H9 (cell line): Measurements from ENCODE around the gene BRINP2. TPM values are rescaled to one million over a fixed set of nuclear protein-coding genes. Genes with fewer than 3 reads are reported as not detected.
A peak's percentile ranks its signal among the peaks of the same experiment; 100 is the strongest.

Experiments
- DNase-seq: peaks from one replicate; pipeline ENCODE4 v3.0.0-alpha.2; 2017
- H2AFZ ChIP-seq: one replicate; pipeline ENCODE4 v1.6.1; 2013; ENCODE audit warnings: mild to moderate bottlenecking, low read length, control low read depth, moderate library complexity
- H2AK5ac ChIP-seq: 2 replicates; pipeline ENCODE4 v1.6.1; 2013; ENCODE audit warnings: low read length, control low read depth, mixed read lengths; ENCODE audit not compliant: insufficient read length
- H2BK120ac ChIP-seq: one replicate; pipeline ENCODE4 v1.6.1; 2013; ENCODE audit warnings: low read depth, mild to moderate bottlenecking, low read length, control low read depth, inconsistent platforms; ENCODE audit not compliant: poor library complexity, severe bottlenecking
- H2BK12ac ChIP-seq: 2 replicates; pipeline ENCODE4 v1.6.1; 2013; ENCODE audit warnings: low read length, control low read depth, mixed read lengths, low read depth; ENCODE audit not compliant: insufficient read length
- H2BK15ac ChIP-seq: 2 replicates; pipeline ENCODE4 v1.6.1; 2013; ENCODE audit warnings: low read depth, low read length, control low read depth
- H2BK20ac ChIP-seq: one replicate; pipeline ENCODE4 v1.6.1; 2013; ENCODE audit warnings: low read depth, mild to moderate bottlenecking, low read length, control low read depth, inconsistent platforms; ENCODE audit not compliant: poor library complexity, severe bottlenecking
- H2BK5ac ChIP-seq: 2 replicates; pipeline ENCODE4 v1.6.1; 2013; ENCODE audit warnings: low read length, control low read depth, mixed read lengths; ENCODE audit not compliant: insufficient read length
- H3K14ac ChIP-seq: 2 replicates; pipeline ENCODE4 v1.6.1; 2013; ENCODE audit warnings: low read length, control low read depth; ENCODE audit not compliant: insufficient read depth
- H3K18ac ChIP-seq: 2 replicates; pipeline ENCODE4 v1.6.1; 2013; ENCODE audit warnings: low read depth, mild to moderate bottlenecking, mixed read lengths, low read length, control low read depth; ENCODE audit not compliant: insufficient read length
- H3K23ac ChIP-seq: 2 replicates; pipeline ENCODE4 v1.6.1; 2013; ENCODE audit warnings: low read length, control low read depth, mixed read lengths, low read depth; ENCODE audit not compliant: insufficient read length
- H3K23me2 ChIP-seq: 2 replicates; pipeline ENCODE4 v1.6.1; 2013; ENCODE audit warnings: low read depth, mild to moderate bottlenecking, mixed read lengths, low read length, control low read depth; ENCODE audit not compliant: insufficient read length, poor library complexity, severe bottlenecking
- H3K27ac ChIP-seq: 2 replicates; pipeline ENCODE4 v1.5.1; 2013; ENCODE audit warnings: low read length, control low read depth, mixed read lengths, low read depth; ENCODE audit not compliant: insufficient read length
- H3K27me3 ChIP-seq: 2 replicates; pipeline ENCODE4 v1.6.1; 2013; ENCODE audit warnings: low read length, control low read depth, inconsistent platforms; ENCODE audit not compliant: insufficient read depth
- H3K4ac ChIP-seq: 2 replicates; pipeline ENCODE4 v1.6.1; 2013; ENCODE audit warnings: low read depth, mild to moderate bottlenecking, control low read depth, inconsistent platforms, low read length, moderate library complexity
- H3K4me1 ChIP-seq: 2 replicates; pipeline ENCODE4 v1.6.1; 2013; ENCODE audit warnings: low read length, control low read depth, inconsistent platforms; ENCODE audit not compliant: insufficient read depth
- H3K4me2 ChIP-seq: 2 replicates; pipeline ENCODE4 v1.6.1; 2013; ENCODE audit warnings: low read length, control low read depth, mixed read lengths; ENCODE audit not compliant: insufficient read length, insufficient read depth
- H3K56ac ChIP-seq: 2 replicates; pipeline ENCODE4 v1.6.1; 2013; ENCODE audit warnings: low read depth, mild to moderate bottlenecking, mixed read lengths, low read length, control low read depth; ENCODE audit not compliant: insufficient read length
- H3K79me1 ChIP-seq: 2 replicates; pipeline ENCODE4 v1.6.1; 2013; ENCODE audit warnings: low read depth, mild to moderate bottlenecking, moderate library complexity, low read length, control low read depth, inconsistent platforms; ENCODE audit not compliant: insufficient read depth, poor library complexity, severe bottlenecking
- H3K79me2 ChIP-seq: 2 replicates; pipeline ENCODE4 v1.6.1; 2013; ENCODE audit warnings: low read length, control low read depth, inconsistent platforms; ENCODE audit not compliant: insufficient read depth
- H3K9ac ChIP-seq: 2 replicates; pipeline ENCODE4 v1.6.1; 2013; ENCODE audit warnings: low read length, control low read depth, mixed read lengths; ENCODE audit not compliant: insufficient read length; ENCODE audit errors: extremely low read depth
- H3K9me3 ChIP-seq: one replicate; pipeline ENCODE4 v1.6.1; 2013; ENCODE audit warnings: low read depth, low read length, inconsistent platforms; ENCODE audit not compliant: control insufficient read depth
- H3T11ph ChIP-seq: one replicate; pipeline ENCODE4 v1.6.1; 2013; ENCODE audit warnings: mild to moderate bottlenecking, low read length, control low read depth, inconsistent platforms
- H4K20me1 ChIP-seq: one replicate; pipeline ENCODE4 v1.6.1; 2013; ENCODE audit not compliant: control insufficient read depth, insufficient read length, insufficient read depth
- H4K5ac ChIP-seq: 2 replicates; pipeline ENCODE4 v1.6.1; 2013; ENCODE audit warnings: low read depth, mild to moderate bottlenecking, mixed read lengths, low read length, control low read depth; ENCODE audit not compliant: insufficient read length
- H4K8ac ChIP-seq: replicated peaks from 2 replicates; pipeline ENCODE4 v1.6.1; 2013; ENCODE audit warnings: low read length, control low read depth, mixed read lengths, low read depth; ENCODE audit not compliant: insufficient read length
- H4K91ac ChIP-seq: 2 replicates; pipeline ENCODE4 v1.6.1; 2013; ENCODE audit warnings: low read depth, mild to moderate bottlenecking, moderate library complexity, mixed read lengths, low read length, control low read depth; ENCODE audit not compliant: insufficient read length
- H3K27ac Mint-ChIP-seq, 3 experiments: 2 replicates in 2 of 3; 3 replicates in 1 of 3; pipeline ENCODE4 v1.8.0; 2020 to 2021; ENCODE audit warnings: mixed read lengths in 3 of 3, mild to moderate bottlenecking in 1 of 3, moderate library complexity in 1 of 3
- H3K27me3 Mint-ChIP-seq: 2 replicates; pipeline ENCODE4 v1.8.0; 2021; ENCODE audit warnings: low read depth, mild to moderate bottlenecking, moderate library complexity, mixed read lengths
- H3K36me3 Mint-ChIP-seq, 3 experiments: 2 replicates in 2 of 3; 3 replicates in 1 of 3; pipeline ENCODE4 v1.8.0; 2020 to 2021; ENCODE audit warnings: low read depth in 3 of 3, mixed read lengths in 3 of 3; ENCODE audit not compliant: insufficient read depth in 1 of 3
- H3K4me1 Mint-ChIP-seq, 2 experiments: 2 replicates each; pipeline ENCODE4 v1.8.0; 2020; ENCODE audit warnings: mixed read lengths in 2 of 2
- H3K4me3 Mint-ChIP-seq, 2 experiments: 2 replicates in 1 of 2; 3 replicates in 1 of 2; pipeline ENCODE4 v1.8.0; 2020 to 2021; ENCODE audit warnings: mild to moderate bottlenecking in 2 of 2, mixed read lengths in 2 of 2, moderate library complexity in 1 of 2
- H3K9me3 Mint-ChIP-seq, 2 experiments: 2 replicates in 1 of 2; 3 replicates in 1 of 2; pipeline ENCODE4 v1.8.0; 2020; ENCODE audit warnings: mild to moderate bottlenecking in 2 of 2, mixed read lengths in 2 of 2, moderate library complexity in 1 of 2
- WGBS: extraction: QIAGEN DNeasy Blood & Tissue Kit; methylation state at CpG from one replicate; pipeline ENCODE4 v1.1.7; 2013; ENCODE audit warnings: missing lambda C conversion rate, low lambda C conversion rate, mixed read lengths; ENCODE audit not compliant: insufficient read length; ENCODE audit errors: extremely low coverage; 5-methylcytosine and 5-hydroxymethylcytosine counted together
- total RNA-seq: library from RNA; stranded (reverse); gene quantifications from 2 replicates; pipeline ENCODE4 v1.2.1, GENCODE V29; 2021
- TF ChIP-seq, protein P1 (sequence below): fragments of 200-600 bp; sonication (generic); conservative IDR thresholded peaks from 3 replicates; pipeline ENCODE4 v1.8.0; 2021; ENCODE audit warnings: antibody characterized with exemption, mild to moderate bottlenecking

Gene BRINP2
- total RNA-seq, 1 experiment from 2014 or later = not detected

DNA sequence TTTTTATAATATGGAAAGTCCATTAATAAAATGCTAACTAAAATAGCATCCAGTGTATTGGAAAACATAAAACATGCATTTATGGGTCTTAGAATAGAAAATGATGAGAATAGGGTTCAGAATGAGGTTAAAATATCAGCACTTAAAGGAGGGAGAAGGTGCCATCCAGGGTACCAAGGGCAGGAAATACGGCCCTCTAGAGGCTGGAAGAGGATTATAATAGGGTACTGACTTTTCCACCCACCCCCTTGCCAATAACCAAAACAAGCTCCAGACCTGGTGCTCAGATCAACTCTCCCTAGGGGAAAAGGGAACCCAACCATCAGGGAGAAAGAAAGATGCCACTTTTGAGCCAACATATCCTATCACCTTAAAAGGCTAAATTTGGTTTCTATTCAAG is 32.9 kb upstream of the BRINP2 start:
- no peaks in the 10 kb centered on the region for H3K79me2 ChIP-seq
- peaks cover 5 to 6% of the 10 kb centered on the region in 2 experiments for H3K4me1 Mint-ChIP-seq
- H2BK5ac ChIP-seq = no peak overlapping the region
- no peak overlapping the region for H2BK12ac ChIP-seq
- H3K23ac ChIP-seq = no peak overlapping the region
- H3K27me3 ChIP-seq = no peaks in the 10 kb centered on the region
- no peak overlapping the region for H2AK5ac ChIP-seq
- no peak overlapping the region for H2BK120ac ChIP-seq
- no peak overlapping the region for H3K4me3 Mint-ChIP-seq
- H2BK20ac ChIP-seq = no peak overlapping the region
- H4K91ac ChIP-seq = no peak overlapping the region
- no peak overlapping the region for H3K4me2 ChIP-seq
- H3K36me3 Mint-ChIP-seq = peaks cover 0 to 2% (median 0%) of the 10 kb centered on the region in 3 experiments; a peak in 1 of 7 replicates
- H3K14ac ChIP-seq = no peak overlapping the region
- no peaks in the 10 kb centered on the region for H3K79me1 ChIP-seq
- no peak overlapping the region for H3K9ac ChIP-seq
- no peak overlapping the region for H4K5ac ChIP-seq
- no peaks in the 10 kb centered on the region for H3K23me2 ChIP-seq
- H3K4me1 ChIP-seq = no peaks in the 10 kb centered on the region; the same call in 1 of the 2 replicates
- no peaks in the 10 kb centered on the region for H4K20me1 ChIP-seq
- no peak overlapping the region for H3T11ph ChIP-seq
- no peak overlapping the region for H3K56ac ChIP-seq
- no peak overlapping the region for H3K18ac ChIP-seq
- TF ChIP-seq, protein P1, sequence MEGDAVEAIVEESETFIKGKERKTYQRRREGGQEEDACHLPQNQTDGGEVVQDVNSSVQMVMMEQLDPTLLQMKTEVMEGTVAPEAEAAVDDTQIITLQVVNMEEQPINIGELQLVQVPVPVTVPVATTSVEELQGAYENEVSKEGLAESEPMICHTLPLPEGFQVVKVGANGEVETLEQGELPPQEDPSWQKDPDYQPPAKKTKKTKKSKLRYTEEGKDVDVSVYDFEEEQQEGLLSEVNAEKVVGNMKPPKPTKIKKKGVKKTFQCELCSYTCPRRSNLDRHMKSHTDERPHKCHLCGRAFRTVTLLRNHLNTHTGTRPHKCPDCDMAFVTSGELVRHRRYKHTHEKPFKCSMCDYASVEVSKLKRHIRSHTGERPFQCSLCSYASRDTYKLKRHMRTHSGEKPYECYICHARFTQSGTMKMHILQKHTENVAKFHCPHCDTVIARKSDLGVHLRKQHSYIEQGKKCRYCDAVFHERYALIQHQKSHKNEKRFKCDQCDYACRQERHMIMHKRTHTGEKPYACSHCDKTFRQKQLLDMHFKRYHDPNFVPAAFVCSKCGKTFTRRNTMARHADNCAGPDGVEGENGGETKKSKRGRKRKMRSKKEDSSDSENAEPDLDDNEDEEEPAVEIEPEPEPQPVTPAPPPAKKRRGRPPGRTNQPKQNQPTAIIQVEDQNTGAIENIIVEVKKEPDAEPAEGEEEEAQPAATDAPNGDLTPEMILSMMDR = peak; percentile 59
- no CpG with 5 or more reads among the region's 1 CpG for WGBS
- no peaks in the 10 kb centered on the region for H3K9me3 Mint-ChIP-seq
- H4K8ac ChIP-seq = no peak overlapping the region
- H2AFZ ChIP-seq = no peak overlapping the region
- H3K27ac Mint-ChIP-seq = no peak overlapping the region
- H2BK15ac ChIP-seq = no peak overlapping the region
- DNase-seq = no peak
- no peaks in the 10 kb centered on the region; the same call in 1 of the 2 replicates for H3K27me3 Mint-ChIP-seq
- H3K4ac ChIP-seq = no peak overlapping the region
- no peaks in the 10 kb centered on the region for H3K9me3 ChIP-seq
- H3K27ac ChIP-seq = no peak overlapping the region
